ENCODE data around the gene STRIP1.
"Not testable (repeated sequence)": the region's sequence is repeated elsewhere in the genome, so short reads cannot be mapped to it uniquely, and the experiment has no call there.

STRIP1 gene

GRCh38 chr1:110070282-110070669 lies 35.9 kb downstream of the STRIP1 start:
- no peak for DNase-seq (ENCODE audit: low read depth)

GRCh38 chr1:110070671-110071242 lies 36.3 kb downstream of the STRIP1 start, which contains the start of gene ALX3:
Gene ALX3, minus strand, starts transcription at chr1:110070672. Its CDS starts 60 bp downstream, at chr1:110070612.
- no peak for DNase-seq (ENCODE audit: low read depth)

- DNase-seq (ENCODE audit: low read depth) = no peak
Measured at GRCh38 chr1:110074166-110074565, 39.7 kb downstream of the STRIP1 start.

GRCh38 chr1:110076789-110077500 lies 42.5 kb downstream of the STRIP1 start:
- no peak for DNase-seq (ENCODE audit: low read depth)

GRCh38 chr1:110079995-110080394 lies 45.6 kb downstream of the STRIP1 start:
- DNase-seq (ENCODE audit: low read depth) = not testable (repeated sequence)

GRCh38 chr1:110081061-110081460 lies 46.6 kb downstream of the STRIP1 start:
- no peak for DNase-seq (ENCODE audit: low read depth)

GRCh38 chr1:110082477-110082876 lies 48.1 kb downstream of the STRIP1 start:
- DNase-seq (ENCODE audit: low read depth) = no peak

- DNase-seq (ENCODE audit: low read depth) = no peak
Measured at GRCh38 chr1:110083061-110083865, 48.8 kb downstream of the STRIP1 start.

- DNase-seq (ENCODE audit: low read depth) = no peak
Measured at GRCh38 chr1:110083866-110084226, 49.4 kb downstream of the STRIP1 start.

GRCh38 chr1:110084227-110085078 lies 50.0 kb downstream of the STRIP1 start:
- DNase-seq (ENCODE audit: low read depth) = no peak

- DNase-seq (ENCODE audit: low read depth) = no peak
Measured at GRCh38 chr1:110085671-110086070, 51.2 kb downstream of the STRIP1 start.

- DNase-seq (ENCODE audit: low read depth) = no peak
Measured at GRCh38 chr1:110086961-110087360, 52.5 kb downstream of the STRIP1 start.

- no peak for DNase-seq (ENCODE audit: low read depth)
Measured at GRCh38 chr1:110087812-110088738, 53.7 kb downstream of the STRIP1 start.

- no peak for DNase-seq (ENCODE audit: low read depth)
Measured at GRCh38 chr1:110088739-110089316, 54.4 kb downstream of the STRIP1 start.

- DNase-seq (ENCODE audit: low read depth) = no peak
Measured at GRCh38 chr1:110089561-110090275, 55.3 kb downstream of the STRIP1 start.

- DNase-seq (ENCODE audit: low read depth) = no peak
Measured at GRCh38 chr1:110091381-110091780, 57.0 kb downstream of the STRIP1 start.

- DNase-seq (ENCODE audit: low read depth) = no peak
Measured at GRCh38 chr1:110091791-110092190, 57.4 kb downstream of the STRIP1 start.

- no peak for DNase-seq (ENCODE audit: low read depth)
Measured at GRCh38 chr1:110092991-110093390, 58.6 kb downstream of the STRIP1 start.

GRCh38 chr1:110094931-110095654 lies 60.7 kb downstream of the STRIP1 start:
- DNase-seq (ENCODE audit: low read depth) = no peak

Data from fibroblast of the conjunctiva (primary cell).